GM12878 (cell line): Measurements from ENCODE around the gene CFAP20.

ENCODE experiments used
- E2F4 ChIP-seq: IDR thresholded peaks from 2 replicates; pipeline ENCODE4 v1.6.1; 2012; ENCODE audit warnings: low read depth, low read length, improper control_type of control experiment
- SMAD1 ChIP-seq: fragments of 450-650 bp; IDR thresholded peaks from 2 replicates; pipeline ENCODE4 v1.6.1; 2018; ENCODE audit warnings: mild to moderate bottlenecking, low read depth; ENCODE audit not compliant: partially characterized antibody
- ZNF274 ChIP-seq: IDR thresholded peaks from one replicate; pipeline ENCODE4 v1.8.0; 2011; ENCODE audit not compliant: insufficient read length, insufficient read depth
- TF ChIP-seq, protein P1 (sequence below), 3 experiments: IDR thresholded peaks in 2 of 3; conservative IDR thresholded peaks in 1 of 3; 2 replicates each; pipeline ENCODE4 v1.5.1; 2011; ENCODE audit warnings: low read depth in 3 of 3, low read length in 3 of 3, mild to moderate bottlenecking in 3 of 3, control low read depth in 2 of 3, moderate library complexity in 2 of 3, inconsistent platforms in 1 of 3, mixed read lengths in 1 of 3; ENCODE audit not compliant: control insufficient read depth in 2 of 3, insufficient read depth in 1 of 3; ENCODE audit errors: extremely low read depth in 1 of 3

- TF ChIP-seq, protein P1, sequence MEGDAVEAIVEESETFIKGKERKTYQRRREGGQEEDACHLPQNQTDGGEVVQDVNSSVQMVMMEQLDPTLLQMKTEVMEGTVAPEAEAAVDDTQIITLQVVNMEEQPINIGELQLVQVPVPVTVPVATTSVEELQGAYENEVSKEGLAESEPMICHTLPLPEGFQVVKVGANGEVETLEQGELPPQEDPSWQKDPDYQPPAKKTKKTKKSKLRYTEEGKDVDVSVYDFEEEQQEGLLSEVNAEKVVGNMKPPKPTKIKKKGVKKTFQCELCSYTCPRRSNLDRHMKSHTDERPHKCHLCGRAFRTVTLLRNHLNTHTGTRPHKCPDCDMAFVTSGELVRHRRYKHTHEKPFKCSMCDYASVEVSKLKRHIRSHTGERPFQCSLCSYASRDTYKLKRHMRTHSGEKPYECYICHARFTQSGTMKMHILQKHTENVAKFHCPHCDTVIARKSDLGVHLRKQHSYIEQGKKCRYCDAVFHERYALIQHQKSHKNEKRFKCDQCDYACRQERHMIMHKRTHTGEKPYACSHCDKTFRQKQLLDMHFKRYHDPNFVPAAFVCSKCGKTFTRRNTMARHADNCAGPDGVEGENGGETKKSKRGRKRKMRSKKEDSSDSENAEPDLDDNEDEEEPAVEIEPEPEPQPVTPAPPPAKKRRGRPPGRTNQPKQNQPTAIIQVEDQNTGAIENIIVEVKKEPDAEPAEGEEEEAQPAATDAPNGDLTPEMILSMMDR (IDR thresholded peaks at IDR 0.05 in 2 of 3, conservative IDR thresholded peaks at IDR 0.05 in 1 of 3; ENCODE audit: control insufficient read depth in 2 of 3, extremely low read depth in 1 of 3, insufficient read depth in 1 of 3, low read depth in 3 of 3, low read length in 3 of 3): no peak
- TF ChIP-seq E2F4: no peak
- TF ChIP-seq ZNF274: no peak
- no peak for TF ChIP-seq SMAD1
Observed at GRCh38 chr16:58116529-58116928, 12.7 kb downstream of the CFAP20 start.
